VCaP (cell line): ENCODE results near the gene MT1H.
"Not testable (repeated sequence)": the region's sequence is repeated elsewhere in the genome, so short reads cannot be mapped to it uniquely, and the experiment has no call there.

Source experiments
- H3K27ac ChIP-seq: fragments of 450-650 bp; 2 replicates; pipeline ENCODE4 v1.5.1; 2017
- TF ChIP-seq, protein P1 (sequence below): fragments of 450-650 bp; conservative IDR thresholded peaks from 2 replicates; pipeline ENCODE4 v1.5.1; 2017; ENCODE audit warnings: mild to moderate bottlenecking, moderate library complexity

MT1H gene

DNA sequence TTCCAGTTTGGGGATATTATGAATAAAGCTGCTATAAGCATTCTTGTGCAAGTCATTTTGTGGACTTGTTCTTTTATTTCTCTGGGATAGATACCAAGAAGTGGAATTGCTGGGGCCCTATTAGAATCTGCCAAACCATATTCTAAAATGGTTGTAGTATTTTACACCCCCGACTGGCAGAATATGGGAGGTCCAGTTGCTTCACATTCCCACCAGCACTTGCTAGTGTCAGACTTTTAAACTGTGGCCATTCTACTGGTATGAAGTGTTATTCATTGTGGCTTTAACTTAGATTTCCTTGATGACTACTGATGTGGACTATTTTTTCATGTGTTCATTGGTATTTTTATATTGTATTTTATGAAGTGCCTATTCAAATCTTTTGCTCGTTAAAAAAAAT, 42.2 kb downstream of the MT1H start:
- H3K27ac ChIP-seq: no peak overlapping the region
- TF ChIP-seq, protein P1, sequence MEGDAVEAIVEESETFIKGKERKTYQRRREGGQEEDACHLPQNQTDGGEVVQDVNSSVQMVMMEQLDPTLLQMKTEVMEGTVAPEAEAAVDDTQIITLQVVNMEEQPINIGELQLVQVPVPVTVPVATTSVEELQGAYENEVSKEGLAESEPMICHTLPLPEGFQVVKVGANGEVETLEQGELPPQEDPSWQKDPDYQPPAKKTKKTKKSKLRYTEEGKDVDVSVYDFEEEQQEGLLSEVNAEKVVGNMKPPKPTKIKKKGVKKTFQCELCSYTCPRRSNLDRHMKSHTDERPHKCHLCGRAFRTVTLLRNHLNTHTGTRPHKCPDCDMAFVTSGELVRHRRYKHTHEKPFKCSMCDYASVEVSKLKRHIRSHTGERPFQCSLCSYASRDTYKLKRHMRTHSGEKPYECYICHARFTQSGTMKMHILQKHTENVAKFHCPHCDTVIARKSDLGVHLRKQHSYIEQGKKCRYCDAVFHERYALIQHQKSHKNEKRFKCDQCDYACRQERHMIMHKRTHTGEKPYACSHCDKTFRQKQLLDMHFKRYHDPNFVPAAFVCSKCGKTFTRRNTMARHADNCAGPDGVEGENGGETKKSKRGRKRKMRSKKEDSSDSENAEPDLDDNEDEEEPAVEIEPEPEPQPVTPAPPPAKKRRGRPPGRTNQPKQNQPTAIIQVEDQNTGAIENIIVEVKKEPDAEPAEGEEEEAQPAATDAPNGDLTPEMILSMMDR: no peak

DNA sequence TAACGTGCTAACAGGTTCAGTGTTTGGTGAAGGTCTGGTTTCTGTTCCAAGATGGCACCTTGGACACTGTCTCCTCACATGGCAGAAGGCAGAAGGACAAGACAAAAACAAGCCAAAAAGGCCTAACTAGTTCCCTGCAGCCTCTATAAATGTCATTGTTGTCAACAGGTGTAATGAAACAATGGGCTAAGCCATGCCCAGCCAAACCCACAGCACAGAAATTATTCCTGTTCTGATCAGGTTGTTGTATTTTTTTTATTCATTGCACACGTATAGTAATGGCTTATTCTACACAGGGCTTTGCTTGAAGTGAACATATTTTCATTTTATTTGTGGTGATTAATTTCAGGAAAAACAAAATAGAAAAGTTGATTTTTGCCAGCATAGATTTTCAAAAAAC, 44.2 kb downstream of the MT1H start:
- TF ChIP-seq, protein P1: no peak
- H3K27ac ChIP-seq: no peak overlapping the region

DNA sequence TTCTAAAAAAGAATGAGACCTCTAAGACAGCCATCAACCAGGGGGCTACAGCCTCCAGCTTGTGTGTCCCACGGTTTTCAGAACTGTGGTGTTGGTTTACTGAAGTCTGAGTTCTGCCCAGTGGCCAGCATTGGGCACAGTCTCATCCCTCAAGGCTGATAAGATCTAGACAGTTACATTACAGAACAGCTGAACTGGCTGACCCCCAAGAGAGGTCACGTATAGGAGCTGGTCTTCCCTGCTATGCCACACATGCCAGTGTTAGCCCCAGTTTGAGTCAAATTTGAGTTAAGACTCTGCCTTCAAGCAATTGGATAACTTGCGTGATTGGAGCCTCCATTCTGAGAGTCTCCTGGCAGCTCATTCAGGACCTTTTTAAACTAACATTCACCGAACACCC, 45.5 kb downstream of the MT1H start:
- TF ChIP-seq, protein P1: no peak
- H3K27ac ChIP-seq: no peak overlapping the region

DNA sequence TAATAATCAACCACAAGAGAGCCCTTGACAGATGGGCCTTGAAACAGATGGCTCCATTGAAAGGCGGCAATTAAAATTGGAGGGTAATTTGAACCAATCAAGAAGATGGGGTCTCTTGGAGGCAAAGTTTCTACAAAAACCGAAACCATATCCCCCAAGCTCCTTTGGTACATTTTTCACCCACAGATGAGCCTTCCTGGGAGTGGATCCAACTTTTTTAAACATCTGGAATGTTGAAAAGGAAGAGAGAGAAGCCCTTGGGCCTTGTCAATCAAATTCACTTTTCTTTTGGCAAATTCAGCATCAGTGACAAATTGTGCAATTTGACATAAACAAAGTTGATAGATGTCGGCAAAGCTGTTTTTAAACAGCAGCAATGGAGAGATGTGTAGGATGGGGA, 47.1 kb downstream of the MT1H start:
- TF ChIP-seq, protein P1: no peak
- no peak overlapping the region for H3K27ac ChIP-seq

DNA sequence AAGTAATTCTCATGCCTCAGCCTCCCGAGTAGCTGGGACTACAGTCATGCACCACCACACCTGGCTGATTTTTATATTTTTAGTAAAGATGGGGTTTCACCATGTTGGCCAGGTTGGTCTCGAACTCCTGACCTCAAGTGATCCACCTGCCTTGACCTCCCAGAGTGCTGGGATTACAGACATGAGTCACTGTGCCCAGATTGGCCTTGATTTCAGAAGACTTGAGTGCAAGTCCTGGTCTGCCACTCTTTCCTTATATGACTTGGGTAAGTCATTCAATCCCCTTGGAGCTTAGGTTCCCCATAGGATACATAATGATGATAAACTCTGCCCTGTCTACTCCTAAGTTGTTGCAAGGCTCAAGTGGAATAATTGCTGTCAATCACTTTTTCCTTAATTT, 47.9 kb downstream of the MT1H start:
- not testable (repeated sequence) for H3K27ac ChIP-seq
